Adipose tissue (tissue), 3 donors: ENCODE data around the gene CYFIP1. TPM values are rescaled to one million over a fixed set of nuclear protein-coding genes. Genes with fewer than 3 reads are reported as not detected.
"Not testable (repeated sequence)": the region's sequence is repeated elsewhere in the genome, so short reads cannot be mapped to it uniquely, and the experiment has no call there.

Experiments used
- H3K27ac ChIP-seq: one replicate; pipeline ENCODE4 v1.5.1; 2013; ENCODE audit warnings: low read depth, low read length
- WGBS, 3 donors: extraction: QIAGEN DNeasy Blood & Tissue Kit; methylation state at CpG; one replicate each; pipeline ENCODE4 v1.1.7; 2013; 5-methylcytosine and 5-hydroxymethylcytosine counted together
- polyA plus RNA-seq, 3 donors: library from polyadenylated mRNA; stranded (reverse); fragments of 200-250 nt; gene quantifications; one replicate each; pipeline ENCODE4 v1.2.3, GENCODE V29; 2013
- donor health status: healthy with polysubstance abuse.
- donor health status: Bipolar disorder and iron deficiency.
- donor health status: healthy.

CYFIP1 gene
- polyA plus RNA-seq, result 10 to 100 TPM; 26.5 to 52.9 (median 27.3) TPM

GRCh38 chr15:22980189-22981050 is at the start of gene CYFIP1:
CYFIP1 (minus strand) TSS chr15:22980368; CDS start chr15:22947285, 33,083 bp downstream.
- H3K27ac ChIP-seq, result peak within 1 kb of the TSS; percentile 87
- 0% methylated on average over 53 to 92 of the region's 93 CpGs for WGBS, 3 donors

GRCh38 chr15:23026218-23026617 is 46.0 kb upstream of the CYFIP1 start:
- 87 to 96% (median 90%) methylated on average over 1 of the region's 1 CpG for WGBS, 3 donors
- no peak overlapping the region for H3K27ac ChIP-seq

GRCh38 chr15:23022156-23022555 is 42.0 kb upstream of the CYFIP1 start:
- 91 to 97% (median 92%) methylated on average over 2 of the region's 2 CpGs for WGBS, 3 donors
- H3K27ac ChIP-seq, result no peak overlapping the region

GRCh38 chr15:23014394-23015000 is 34.3 kb upstream of the CYFIP1 start:
- WGBS, 3 donors, result 91 to 97% (median 92%) methylated on average over 3 of the region's 3 CpGs
- no peak overlapping the region for H3K27ac ChIP-seq

GRCh38 chr15:23013681-23014080 is 33.5 kb upstream of the CYFIP1 start:
- 85 to 96% (median 94%) methylated on average over 5 of the region's 5 CpGs for WGBS, 3 donors
- H3K27ac ChIP-seq, result no peak overlapping the region

- not testable (repeated sequence) for H3K27ac ChIP-seq
- 94 to 98% (median 96%) methylated on average over 9 of the region's 9 CpGs for WGBS, 3 donors
Measured at GRCh38 chr15:23012616-23013015, 32.4 kb upstream of the CYFIP1 start.

- WGBS, 3 donors, result 92 to 100% (median 97%) methylated on average over 5 of the region's 5 CpGs
- H3K27ac ChIP-seq, result no peak overlapping the region
Measured at GRCh38 chr15:23003736-23004135, 23.6 kb upstream of the CYFIP1 start.

GRCh38 chr15:23002920-23003319 is 22.8 kb upstream of the CYFIP1 start:
- H3K27ac ChIP-seq, result no peak overlapping the region
- 50 to 90% (median 89%) methylated on average over 2 of the region's 2 CpGs for WGBS, 3 donors

GRCh38 chr15:22995795-22996194 is 15.6 kb upstream of the CYFIP1 start:
- no peak overlapping the region for H3K27ac ChIP-seq
- WGBS, 3 donors, result 88 to 97% (median 95%) methylated on average over 7 of the region's 7 CpGs

- 55 to 81% (median 55%) methylated on average over 5 of the region's 5 CpGs for WGBS, 3 donors
- H3K27ac ChIP-seq, result no peak overlapping the region
Measured at GRCh38 chr15:22992024-22992326, 11.8 kb upstream of the CYFIP1 start.

GRCh38 chr15:22989576-22990477 is 9.7 kb upstream of the CYFIP1 start:
- no peak overlapping the region for H3K27ac ChIP-seq
- WGBS, 3 donors, result 50 to 81% (median 68%) methylated on average over 7 of the region's 7 CpGs

GRCh38 chr15:22988811-22989210 is 8.6 kb upstream of the CYFIP1 start:
- WGBS, 3 donors, result 89 to 93% (median 91%) methylated on average over 7 of the region's 7 CpGs
- no peak overlapping the region for H3K27ac ChIP-seq

- H3K27ac ChIP-seq, result not testable (repeated sequence)
Measured at GRCh38 chr15:22981931-22982330, 1.8 kb upstream of the CYFIP1 start.

GRCh38 chr15:22981051-22981840 is 1.1 kb upstream of the CYFIP1 start:
- no peak overlapping the region for H3K27ac ChIP-seq
- 62 to 71% (median 70%) methylated on average over 30 of the region's 30 CpGs for WGBS, 3 donors

More at GRCh38 chr15:22981931-22982330, 1.8 kb upstream of the CYFIP1 start:
- 84 to 94% (median 91%) methylated on average over 11 of the region's 11 CpGs for WGBS, 3 donors

GRCh38 chr15:22979238-22980188 is 655 bp downstream of the CYFIP1 start:
- WGBS, 3 donors, result 0 to 1% (median 0%) methylated on average over 75 to 82 of the region's 88 CpGs
- H3K27ac ChIP-seq, result peak overlapping the region; percentile 87

- no peak overlapping the region for H3K27ac ChIP-seq
- 8 to 16% (median 15%) methylated on average over 22 of the region's 22 CpGs for WGBS, 3 donors
Measured at GRCh38 chr15:22978691-22979237, 1.4 kb downstream of the CYFIP1 start.

- WGBS, 3 donors, result 55 to 62% (median 61%) methylated on average over 4 of the region's 4 CpGs
- H3K27ac ChIP-seq, result no peak overlapping the region
Measured at GRCh38 chr15:22974745-22975144, 5.4 kb downstream of the CYFIP1 start.
